NCI-H1436 treated with DMSO at 0.1 percent for 48 hours (cell line): ENCODE data around the gene E2F8.
"Not testable (repeated sequence)": the region's sequence is repeated elsewhere in the genome, so short reads cannot be mapped to it uniquely, and the experiment has no call there.

Experiments used
- DNase-seq: peaks from one replicate; lab custom pipeline; 2025; lab: John Stamatoyannopoulos, UW

E2F8 gene, protein sequence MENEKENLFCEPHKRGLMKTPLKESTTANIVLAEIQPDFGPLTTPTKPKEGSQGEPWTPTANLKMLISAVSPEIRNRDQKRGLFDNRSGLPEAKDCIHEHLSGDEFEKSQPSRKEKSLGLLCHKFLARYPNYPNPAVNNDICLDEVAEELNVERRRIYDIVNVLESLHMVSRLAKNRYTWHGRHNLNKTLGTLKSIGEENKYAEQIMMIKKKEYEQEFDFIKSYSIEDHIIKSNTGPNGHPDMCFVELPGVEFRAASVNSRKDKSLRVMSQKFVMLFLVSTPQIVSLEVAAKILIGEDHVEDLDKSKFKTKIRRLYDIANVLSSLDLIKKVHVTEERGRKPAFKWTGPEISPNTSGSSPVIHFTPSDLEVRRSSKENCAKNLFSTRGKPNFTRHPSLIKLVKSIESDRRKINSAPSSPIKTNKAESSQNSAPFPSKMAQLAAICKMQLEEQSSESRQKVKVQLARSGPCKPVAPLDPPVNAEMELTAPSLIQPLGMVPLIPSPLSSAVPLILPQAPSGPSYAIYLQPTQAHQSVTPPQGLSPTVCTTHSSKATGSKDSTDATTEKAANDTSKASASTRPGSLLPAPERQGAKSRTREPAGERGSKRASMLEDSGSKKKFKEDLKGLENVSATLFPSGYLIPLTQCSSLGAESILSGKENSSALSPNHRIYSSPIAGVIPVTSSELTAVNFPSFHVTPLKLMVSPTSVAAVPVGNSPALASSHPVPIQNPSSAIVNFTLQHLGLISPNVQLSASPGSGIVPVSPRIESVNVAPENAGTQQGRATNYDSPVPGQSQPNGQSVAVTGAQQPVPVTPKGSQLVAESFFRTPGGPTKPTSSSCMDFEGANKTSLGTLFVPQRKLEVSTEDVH

DNA sequence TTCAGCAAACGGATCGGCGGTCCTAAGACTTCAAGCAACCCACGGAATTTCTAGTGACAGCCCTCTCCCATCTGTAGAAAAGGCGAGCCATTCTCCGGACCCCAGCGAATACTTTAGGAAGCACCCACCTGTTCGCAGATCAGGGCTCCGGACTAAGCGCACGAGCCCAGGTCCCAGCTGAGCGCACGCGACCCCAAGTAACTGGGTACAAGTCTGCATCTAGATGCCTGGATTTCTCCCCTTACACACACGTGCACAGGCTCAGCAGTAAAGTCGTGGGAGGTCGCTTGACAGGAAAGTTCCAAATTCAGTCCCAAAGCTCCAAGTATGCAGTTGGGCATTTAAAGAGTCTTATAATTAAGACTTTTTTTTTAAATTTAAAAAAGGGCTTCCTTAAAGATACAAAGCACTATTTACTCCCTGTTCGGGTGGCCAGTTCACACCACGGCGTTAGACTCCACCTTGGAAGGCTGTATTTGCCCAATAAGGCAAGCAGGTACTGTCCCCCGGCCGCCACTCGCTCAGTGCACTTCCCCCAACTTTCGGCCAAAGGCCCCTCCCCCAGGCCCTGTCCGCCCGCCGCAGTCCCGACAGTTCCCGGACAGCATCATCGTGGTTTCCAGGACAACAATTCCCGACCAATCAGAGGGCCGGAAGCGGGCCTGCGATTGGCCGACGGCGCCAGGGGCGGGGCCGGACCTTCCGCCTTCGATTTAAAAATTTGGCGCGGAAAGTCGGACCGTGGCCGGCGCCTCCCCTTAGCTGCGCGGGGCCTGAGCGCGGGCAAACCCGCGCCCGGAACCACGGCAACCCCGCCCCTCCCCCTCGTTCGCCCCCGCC, at the start of gene E2F8:
E2F8 (minus strand) TSS at position 526 of the 840 bp plus-strand sequence. CDS start 824 bp downstream, outside the sequence.
- DNase-seq = peak; percentile 60

DNA sequence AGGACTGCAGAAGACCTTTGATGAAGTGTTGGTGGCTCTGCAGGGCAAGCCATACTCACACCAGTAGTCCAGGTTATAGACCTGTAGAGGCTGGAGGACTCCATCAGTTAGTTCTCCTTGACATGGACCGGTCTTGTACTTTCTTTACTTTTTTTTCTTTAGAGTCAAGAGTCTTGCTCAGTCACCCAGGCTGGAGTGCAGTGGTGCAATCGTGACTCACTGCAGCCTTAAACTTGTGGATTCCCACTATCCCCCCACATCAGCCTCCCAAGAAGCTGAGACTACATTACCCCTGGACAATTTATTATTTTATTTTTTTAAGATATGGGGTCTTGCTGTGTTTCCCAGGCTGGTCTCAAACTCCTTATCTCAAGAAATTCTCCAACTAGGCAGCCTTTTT, 49.6 kb upstream of the E2F8 start:
- no peak for DNase-seq

DNA sequence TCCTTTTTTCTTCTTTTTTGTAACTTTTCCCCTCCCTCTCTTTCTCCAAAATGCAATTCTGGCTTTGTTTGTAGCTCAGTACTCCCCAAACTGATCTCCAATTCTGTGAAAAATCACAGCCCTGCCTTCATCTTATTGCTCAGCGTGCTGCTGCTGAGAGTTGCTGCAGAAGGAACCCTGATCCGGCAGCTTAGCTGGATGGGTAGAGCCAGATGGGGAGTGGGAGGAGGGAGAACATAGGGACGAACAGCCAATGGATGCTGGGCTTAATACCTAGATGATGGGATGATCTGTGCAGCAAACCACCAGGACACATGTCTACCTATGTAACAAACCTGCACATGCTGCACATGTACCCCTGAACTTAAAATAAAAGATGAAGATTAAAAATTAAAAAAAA, 47.5 kb upstream of the E2F8 start:
- no peak for DNase-seq

DNA sequence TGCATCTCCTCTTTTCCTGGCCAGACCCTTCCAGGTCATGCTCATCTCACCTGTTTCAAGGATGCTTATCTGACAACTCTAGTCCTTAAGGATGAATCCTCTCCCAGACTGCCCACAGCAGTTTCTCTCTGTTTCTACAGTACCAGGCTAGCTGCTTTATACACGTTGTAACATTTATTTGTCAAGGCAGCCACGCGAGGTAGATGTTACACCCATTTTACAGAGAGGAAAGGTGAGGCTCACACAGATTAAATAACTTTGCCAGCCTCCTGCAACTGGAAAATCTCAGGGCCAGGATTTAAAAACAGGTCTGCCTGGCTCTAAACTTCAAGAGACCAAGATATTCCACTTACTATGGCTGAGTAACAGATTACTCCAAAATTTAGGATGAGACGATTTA, 45.7 kb upstream of the E2F8 start:
- no peak for DNase-seq

DNA sequence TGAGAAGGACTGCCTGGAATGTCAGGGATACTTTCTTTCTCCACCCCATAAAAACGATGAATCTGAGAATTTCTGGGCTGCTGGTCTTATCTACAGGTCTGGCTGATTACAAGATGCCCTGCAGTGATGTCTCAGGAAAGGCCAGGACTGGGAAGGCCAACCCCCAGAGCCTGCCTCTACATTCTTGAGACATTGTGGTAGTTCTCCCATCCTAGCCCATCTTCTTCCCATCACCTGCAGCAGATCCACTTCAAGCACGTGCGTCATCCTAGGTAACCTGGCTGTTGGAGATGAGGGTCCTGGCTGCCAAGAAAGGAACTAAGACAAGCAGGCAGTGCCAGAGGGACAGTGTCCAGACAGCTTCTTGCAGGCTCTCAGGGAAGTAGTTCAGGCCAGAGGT, 44.1 kb upstream of the E2F8 start:
- DNase-seq = no peak

DNA sequence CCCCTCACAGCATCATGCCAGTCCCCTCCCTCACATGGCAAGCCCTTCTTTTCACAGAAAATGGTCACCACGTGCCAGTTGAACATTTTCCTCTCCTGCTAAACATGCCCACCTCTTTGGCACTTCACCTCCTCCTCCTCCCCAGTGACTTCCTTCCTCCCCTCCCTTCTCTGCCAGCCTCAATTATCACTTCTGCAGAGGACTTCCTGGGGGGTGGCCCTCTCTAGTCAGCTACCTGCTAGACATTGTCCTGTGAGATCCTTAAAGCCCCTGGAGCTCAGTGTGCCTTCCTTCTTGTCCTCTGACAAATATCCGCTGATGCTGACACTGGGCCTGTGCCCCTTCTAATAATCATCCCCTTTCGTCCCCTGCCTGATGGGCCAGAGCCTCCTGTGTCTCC, 43.2 kb upstream of the E2F8 start:
- DNase-seq = no peak

DNA sequence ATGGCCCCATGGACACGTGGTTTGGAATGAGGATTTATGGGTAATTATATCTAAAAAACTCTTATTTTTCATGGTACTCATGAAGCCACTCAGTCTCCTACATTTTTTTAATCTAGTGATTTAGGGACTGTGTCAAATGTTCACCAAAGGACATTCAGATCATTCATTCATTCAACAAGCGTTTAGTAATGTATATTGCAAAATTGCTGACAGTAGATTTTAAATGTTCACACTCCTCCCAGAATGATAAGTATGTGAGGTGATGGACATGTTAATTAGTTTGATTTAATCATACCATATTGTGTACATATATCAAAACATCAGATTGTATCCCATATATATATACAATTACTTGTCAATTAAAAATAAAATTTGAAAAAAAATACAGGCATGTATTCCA, 40.8 kb upstream of the E2F8 start:
- DNase-seq = no peak

DNA sequence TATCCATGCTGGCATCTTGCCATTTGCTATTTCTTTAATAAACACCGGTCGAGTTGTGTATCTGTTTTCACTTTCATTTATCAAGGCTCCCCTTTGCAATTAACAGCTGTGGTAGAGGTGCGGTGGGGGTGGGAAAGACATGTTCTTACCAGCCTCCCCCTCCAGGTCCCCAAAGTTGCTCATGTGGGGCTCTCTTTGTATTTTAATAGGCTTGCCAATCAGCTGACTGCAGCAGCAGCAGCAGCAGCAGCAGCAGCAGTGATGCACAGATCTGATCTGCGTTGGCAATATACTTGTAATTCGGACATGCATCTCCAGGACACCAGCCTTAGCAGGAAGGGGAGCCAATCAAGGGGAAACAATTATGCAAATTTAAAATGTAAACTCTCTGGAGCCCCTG, 40.3 kb upstream of the E2F8 start:
- peak; percentile 13 for DNase-seq

DNA sequence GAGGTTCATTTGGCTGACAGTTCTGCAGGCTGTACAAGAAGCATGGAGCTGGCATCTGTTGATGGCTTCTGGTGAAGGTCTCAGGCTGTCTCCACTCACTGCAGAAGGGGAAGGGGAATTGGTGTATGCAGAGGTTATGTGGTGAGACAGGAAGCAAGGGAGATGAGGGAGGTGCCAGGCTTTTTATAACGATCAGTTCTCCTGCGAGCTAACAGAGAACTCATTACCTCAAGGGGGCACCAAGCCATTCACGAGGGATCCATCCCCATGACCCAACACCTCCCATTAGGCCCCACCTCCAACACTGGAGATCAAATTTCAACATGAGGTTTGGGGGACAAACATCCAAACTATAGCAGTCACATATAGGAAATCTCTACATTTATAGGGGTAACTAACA, 38.7 kb upstream of the E2F8 start:
- peak; percentile 22 for DNase-seq

DNA sequence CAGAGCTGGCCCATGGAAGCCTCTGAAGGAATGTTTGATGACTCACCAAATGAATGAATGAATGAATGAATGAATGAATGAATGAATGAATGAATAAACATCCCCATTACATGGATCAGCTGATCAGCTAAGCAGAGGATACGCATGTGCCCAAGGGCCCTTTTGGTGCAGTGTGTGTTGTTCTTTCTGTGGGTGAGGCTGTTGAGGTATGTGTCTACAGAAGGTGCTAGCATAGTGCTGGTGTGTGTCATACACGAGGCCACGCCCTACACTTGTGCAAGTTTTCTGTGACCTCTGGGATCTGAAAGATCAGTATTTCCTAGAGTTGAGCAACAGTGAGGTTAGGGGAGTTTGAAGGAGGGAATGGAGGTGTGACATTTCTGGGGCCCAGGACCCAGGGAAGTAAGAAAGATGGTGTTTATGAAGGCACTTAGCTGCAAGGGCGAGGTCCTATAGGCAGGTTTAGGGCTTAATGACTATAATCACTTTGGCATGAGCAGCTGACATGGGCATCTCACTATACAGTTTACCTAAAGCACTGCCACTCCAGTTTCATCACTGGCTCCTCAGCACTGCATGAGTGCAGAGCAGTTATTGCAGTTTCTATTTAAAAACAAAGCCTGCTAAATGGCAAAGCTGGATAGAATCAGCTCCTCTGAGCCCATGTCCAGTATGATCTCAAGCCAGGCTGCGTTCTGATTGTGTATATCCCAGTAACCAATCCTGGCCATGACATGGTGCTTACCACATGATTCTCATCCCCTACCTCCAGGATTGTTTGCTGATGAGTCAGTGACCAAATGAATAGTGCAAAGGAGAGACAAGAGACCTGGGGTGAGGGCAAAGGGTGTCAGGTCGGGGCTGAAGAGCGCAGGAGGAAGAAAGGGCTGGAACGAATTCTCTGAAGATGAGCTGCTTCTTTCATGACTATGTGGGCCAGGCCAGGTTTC, 36.4 kb upstream of the E2F8 start:
- DNase-seq = no peak

DNA sequence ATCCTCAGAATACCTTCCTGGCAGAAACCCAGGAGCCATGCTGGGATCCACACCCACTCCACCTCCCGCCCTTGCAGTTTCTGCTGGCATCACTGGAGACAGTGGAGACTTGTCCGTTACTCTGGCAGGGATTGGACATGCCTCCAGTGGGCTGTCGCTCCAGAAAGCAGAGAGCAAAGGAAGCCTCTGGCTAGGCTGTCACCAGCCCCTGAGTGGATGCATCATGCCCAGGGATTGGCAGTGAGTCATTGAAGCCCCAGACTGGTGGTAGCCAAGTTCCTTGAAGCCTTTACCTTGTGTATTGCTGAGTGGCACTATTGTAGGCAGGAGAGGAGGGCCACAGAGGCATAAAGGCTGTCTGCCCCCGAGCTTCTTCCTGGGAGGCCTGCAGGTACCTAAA, 34.8 kb upstream of the E2F8 start:
- no peak for DNase-seq

DNA sequence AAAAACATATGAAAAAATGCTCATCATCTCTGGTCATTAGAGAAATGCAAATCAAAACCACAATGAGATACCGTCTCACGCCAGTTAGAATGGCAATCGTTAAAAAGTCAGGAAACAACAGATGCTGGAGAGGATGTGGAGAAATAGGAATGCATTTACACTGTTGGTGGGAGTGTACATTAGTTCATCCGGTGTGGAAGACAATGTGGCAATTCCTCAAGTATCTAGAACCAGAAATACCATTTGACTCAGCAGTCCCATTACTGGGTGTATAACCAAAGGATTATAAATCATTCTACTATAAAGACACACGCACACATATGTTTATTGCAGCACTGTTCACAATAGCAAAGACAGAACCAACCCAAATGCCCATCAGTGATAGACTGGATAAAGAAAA, 32.5 kb upstream of the E2F8 start:
- DNase-seq = not testable (repeated sequence)

DNA sequence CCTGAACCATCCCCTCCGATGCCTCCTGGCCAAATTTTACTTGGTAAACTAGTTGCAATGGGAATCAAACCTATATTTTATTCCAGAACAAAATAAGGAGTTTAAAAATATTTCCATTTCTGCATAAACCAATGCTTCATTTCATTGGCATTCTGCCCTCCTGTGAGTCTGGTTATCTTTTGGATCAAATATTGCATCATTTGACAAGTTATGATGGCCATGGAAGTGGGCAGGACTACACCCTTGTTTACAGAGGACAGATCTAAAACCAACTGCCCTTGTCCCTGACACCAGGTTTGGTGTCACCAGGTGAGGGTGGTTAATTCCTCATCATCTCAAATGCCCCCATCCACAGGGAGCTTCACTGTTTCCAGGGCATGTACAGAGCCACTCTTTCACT, 28.2 kb upstream of the E2F8 start:
- DNase-seq = no peak

DNA sequence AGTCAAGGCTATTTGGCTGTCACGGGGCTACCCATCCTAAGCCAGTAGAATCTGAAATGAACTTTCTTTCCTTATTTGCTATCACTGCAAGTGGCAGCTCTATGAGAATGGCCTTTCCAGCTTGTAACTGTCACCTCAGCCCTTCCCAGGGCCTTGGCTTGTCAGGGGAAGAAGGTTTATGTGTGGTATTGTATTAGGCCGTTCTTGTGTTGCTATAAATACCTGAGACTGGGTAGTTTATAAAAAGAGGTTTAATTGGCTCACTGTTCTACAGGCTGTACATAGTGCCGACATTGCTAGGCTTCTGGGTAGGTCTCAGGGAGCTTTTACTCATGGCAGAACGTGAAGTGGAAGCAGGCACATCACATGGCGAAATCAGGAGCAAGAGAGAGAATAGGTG, 26.8 kb upstream of the E2F8 start:
- DNase-seq = no peak

DNA sequence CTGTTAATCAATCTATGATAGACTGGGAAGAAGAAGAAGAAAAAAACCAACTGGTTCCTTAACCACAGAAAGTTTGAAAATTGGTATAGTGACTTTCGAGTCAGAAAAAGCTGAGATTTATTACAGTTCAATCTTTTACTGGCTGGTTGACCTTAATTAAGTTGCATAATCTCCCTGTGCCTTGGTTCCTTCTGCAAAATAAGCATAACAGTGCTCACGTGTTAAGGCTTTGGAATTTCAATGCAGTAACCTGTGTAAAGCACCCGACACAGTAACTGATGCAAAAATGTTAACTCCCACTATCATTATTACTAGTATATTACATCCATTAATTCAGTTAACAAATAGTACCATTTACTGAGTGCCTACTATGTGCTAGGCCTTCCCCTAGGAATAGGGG, 22.6 kb upstream of the E2F8 start:
- DNase-seq = no peak

DNA sequence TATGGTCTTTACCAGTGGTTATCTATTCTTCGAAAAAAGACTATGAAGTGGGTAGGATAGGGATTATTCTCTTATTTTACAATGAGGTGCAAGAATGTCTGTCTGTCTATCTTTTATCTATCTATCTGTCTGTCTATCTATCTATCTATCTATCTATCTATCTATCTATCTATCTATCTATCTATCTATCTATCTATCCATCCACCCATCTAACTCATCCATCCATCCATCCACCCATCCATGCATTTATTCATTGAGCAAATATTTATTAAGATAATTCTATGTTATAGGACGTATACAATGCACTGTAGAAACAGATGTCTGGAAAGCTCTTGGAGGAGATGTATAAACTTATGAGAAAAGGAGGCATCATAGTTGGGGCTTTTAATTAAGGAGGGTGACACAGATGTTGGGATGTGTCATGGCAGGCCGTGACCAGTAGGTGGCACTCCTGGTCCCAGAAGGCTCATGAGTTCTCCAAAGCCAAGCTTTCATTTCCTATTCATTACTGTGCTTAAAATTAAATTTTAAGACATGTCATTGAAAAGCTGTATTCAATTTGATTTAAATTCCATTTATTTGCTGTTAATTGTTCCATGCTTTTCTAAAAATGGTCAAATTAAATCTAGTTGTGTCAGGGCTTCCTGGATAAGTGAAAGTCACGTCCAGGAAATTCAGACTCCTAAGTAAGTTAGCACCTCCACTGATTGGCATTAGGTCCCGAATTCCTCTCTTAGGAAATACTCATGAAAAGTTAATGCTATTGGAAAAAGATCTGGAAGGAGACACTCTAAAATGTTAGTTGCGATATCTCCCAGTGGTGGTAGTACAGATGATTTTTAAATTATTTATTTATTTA, 19.0 kb upstream of the E2F8 start:
- no peak for DNase-seq

DNA sequence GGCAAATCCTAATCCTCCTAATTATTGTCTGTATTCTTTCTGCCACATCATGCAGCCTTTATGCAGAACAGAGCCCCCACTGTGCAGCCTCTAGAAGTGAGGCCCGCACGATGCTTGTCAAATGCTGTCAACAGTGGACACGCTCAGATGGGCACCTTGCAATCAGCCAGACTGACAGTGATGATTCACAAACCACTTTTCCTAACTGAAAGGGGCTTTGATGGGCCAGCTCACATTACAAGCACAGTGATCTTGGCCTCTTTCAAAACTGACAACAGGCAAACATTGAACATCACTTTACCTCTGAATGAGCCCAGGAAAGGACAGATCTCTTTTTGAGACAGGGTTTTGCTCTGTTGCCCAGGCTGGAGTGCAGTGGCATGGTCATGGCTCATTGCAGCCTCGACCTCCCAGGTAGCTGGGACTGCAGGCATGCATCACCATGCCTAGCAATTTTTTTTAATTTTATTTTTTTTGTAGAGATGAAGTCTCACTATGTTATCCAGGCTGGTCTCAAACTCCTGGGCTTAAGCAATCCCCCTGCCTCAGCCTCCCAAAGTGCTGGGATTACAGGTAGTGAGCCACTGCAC, 18.0 kb upstream of the E2F8 start:
- no peak for DNase-seq

DNA sequence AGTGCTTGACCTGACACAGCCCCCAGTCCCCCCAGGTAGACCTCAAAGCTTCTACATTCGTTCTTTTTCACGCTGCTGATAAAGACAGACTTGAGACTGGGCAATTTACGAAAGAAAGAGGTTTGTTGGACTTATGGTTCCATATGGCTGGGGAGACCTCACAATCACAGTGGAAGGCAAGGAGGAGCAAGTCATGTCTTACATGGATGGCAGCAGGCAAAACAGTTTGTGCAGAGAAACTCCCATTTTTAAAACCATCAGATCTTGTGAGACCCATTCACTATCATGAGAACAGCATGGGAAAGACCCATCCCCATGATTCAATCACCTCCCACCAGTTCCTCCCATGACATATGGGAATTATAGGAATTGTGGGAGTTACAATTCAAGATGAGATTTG, 13.7 kb upstream of the E2F8 start:
- DNase-seq = not testable (repeated sequence)

DNA sequence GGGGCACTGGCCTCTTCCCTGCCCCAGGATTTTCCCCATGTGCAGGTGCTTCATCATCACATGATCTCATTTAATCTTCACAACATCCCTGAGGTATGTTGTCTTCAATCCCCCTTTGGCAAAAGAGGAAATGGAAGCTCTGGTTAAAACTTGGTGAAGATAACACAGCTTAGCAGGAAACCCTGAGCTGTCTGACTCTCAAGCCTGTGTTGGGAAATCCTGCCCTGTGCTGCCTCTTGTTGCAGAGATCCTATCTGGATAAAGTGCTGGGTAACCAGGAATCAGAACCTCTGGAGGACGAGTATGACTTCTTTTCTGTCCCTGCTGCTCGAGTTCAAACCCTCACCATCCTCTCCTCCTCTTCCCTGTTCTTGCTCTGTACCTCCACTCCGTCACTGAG, 13.1 kb upstream of the E2F8 start:
- DNase-seq = no peak
